22Rv1 (cell line): ENCODE measurements around the gene LZIC.

Experiments used
- ZFX ChIP-seq: fragments of 450-650 bp; IDR thresholded peaks from 2 replicates; pipeline ENCODE4 v1.6.1; 2017; ENCODE audit warnings: antibody characterized with exemption, borderline replicate concordance
- TF ChIP-seq, protein P1 (sequence below): fragments of 450-650 bp; IDR thresholded peaks from 2 replicates; pipeline ENCODE4 v1.5.1; 2017; ENCODE audit warnings: mild to moderate bottlenecking

DNA sequence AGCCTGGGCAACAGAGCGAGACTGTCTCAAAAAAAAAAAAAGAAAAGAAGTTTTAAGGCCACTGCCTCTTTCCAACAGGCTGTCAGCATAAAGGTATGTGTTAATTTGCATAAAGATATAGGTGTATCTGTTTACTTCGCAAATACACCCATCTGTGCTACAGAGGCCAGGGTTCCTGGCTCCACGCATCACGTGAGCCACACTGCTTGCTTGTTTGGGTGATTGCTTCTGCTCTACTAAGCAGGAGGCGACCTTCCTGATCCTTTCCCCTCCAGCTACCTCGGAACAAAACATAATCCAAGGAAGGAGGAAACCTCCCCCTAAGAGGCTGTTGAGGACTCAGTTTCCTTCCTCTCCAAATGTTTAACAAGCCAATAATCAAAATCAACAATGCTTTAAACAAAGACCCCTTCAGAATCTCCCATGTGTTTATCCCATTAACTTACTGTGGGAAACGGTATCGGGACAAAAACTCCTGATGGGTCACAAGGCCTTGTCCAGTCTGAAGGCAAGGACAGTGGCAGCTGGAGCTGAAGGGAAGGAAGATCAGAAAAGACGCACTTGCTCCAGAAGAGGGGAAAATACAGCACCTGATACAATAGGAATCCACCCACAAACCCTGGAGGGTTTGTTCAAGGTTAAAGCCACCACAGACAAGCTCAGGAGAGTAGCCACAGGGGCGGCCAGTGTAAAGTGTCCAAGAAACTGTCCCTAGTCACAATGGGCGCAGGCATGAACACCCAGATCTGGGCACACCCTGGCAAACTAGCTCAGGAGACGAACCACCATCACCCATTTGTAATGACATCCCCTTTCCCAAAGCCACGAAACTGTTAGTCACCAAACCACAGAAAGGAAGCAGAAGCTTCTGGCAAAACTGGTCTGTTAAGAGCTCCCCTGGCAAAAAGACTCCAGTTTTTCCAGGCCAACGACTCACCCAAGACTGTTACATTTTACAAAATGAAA is 50.3 kb downstream of the LZIC start:
- TF ChIP-seq, protein P1, sequence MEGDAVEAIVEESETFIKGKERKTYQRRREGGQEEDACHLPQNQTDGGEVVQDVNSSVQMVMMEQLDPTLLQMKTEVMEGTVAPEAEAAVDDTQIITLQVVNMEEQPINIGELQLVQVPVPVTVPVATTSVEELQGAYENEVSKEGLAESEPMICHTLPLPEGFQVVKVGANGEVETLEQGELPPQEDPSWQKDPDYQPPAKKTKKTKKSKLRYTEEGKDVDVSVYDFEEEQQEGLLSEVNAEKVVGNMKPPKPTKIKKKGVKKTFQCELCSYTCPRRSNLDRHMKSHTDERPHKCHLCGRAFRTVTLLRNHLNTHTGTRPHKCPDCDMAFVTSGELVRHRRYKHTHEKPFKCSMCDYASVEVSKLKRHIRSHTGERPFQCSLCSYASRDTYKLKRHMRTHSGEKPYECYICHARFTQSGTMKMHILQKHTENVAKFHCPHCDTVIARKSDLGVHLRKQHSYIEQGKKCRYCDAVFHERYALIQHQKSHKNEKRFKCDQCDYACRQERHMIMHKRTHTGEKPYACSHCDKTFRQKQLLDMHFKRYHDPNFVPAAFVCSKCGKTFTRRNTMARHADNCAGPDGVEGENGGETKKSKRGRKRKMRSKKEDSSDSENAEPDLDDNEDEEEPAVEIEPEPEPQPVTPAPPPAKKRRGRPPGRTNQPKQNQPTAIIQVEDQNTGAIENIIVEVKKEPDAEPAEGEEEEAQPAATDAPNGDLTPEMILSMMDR, result no peak
- TF ChIP-seq ZFX, result no peak
